HG02642 (cell line): Measurements from ENCODE around the gene SAMSN1.
A peak's percentile ranks its signal among the peaks of the same experiment; 100 is the strongest.
"Not testable (repeated sequence)": the region's sequence is repeated elsewhere in the genome, so short reads cannot be mapped to it uniquely, and the experiment has no call there.

Experiments used
- ATAC-seq: cut with Tn5 transposase; IDR thresholded peaks from one replicate; pipeline ENCODE4 v1.9.1; 2021; ENCODE audit warnings: mild to moderate bottlenecking; ENCODE audit not compliant: unreplicated experiment, poor library complexity

SAMSN1 gene

GRCh38 chr21:14567331-14568279 is 21.5 kb upstream of the SAMSN1 start:
- ATAC-seq, result no peak

GRCh38 chr21:14566894-14567293 is 20.8 kb upstream of the SAMSN1 start:
- no peak for ATAC-seq

- ATAC-seq, result no peak
Observed at GRCh38 chr21:14562959-14563358, 16.8 kb upstream of the SAMSN1 start.

GRCh38 chr21:14560555-14560954 is 14.4 kb upstream of the SAMSN1 start:
- ATAC-seq, result no peak

GRCh38 chr21:14560139-14560538 is 14.0 kb upstream of the SAMSN1 start:
- no peak for ATAC-seq

- ATAC-seq, result peak; percentile 61
Observed at GRCh38 chr21:14559102-14559501, 13.0 kb upstream of the SAMSN1 start.

GRCh38 chr21:14557413-14557812 is 11.3 kb upstream of the SAMSN1 start:
- no peak for ATAC-seq

GRCh38 chr21:14554948-14555347 is 8.8 kb upstream of the SAMSN1 start:
- no peak for ATAC-seq

GRCh38 chr21:14553422-14553821 is 7.3 kb upstream of the SAMSN1 start:
- ATAC-seq, result no peak

- ATAC-seq, result no peak
Observed at GRCh38 chr21:14551741-14552140, 5.6 kb upstream of the SAMSN1 start.

GRCh38 chr21:14550135-14550534 is 4.0 kb upstream of the SAMSN1 start:
- ATAC-seq, result no peak

- ATAC-seq, result no peak
Observed at GRCh38 chr21:14548779-14549178, 2.7 kb upstream of the SAMSN1 start.

GRCh38 chr21:14547834-14548513 is 1.9 kb upstream of the SAMSN1 start:
- no peak for ATAC-seq

- not testable (repeated sequence) for ATAC-seq
Observed at GRCh38 chr21:14546719-14547118, 604 bp upstream of the SAMSN1 start.

- no peak for ATAC-seq
Observed at GRCh38 chr21:14543983-14544382, 2.1 kb downstream of the SAMSN1 start.

- ATAC-seq, result no peak
Observed at GRCh38 chr21:14542638-14543037, 3.5 kb downstream of the SAMSN1 start.

- ATAC-seq, result no peak
Observed at GRCh38 chr21:14541841-14542490, 4.1 kb downstream of the SAMSN1 start.

- ATAC-seq, result no peak
Observed at GRCh38 chr21:14538483-14538882, 7.6 kb downstream of the SAMSN1 start.

- no peak for ATAC-seq
Observed at GRCh38 chr21:14536929-14537328, 9.2 kb downstream of the SAMSN1 start.

GRCh38 chr21:14535702-14536101 is 10.4 kb downstream of the SAMSN1 start:
- no peak for ATAC-seq
